ENCODE measurements around the gene GNB1L. TPM values are rescaled to one million over a fixed set of nuclear protein-coding genes. Genes with fewer than 3 reads are reported as not detected.

Gene GNB1L
- total and polyA plus RNA-seq, 9 of the 15 experiments (the other 6 are each of a cell fraction or from before 2014, with no cell fraction given) = 0.56 to 50.5 (median 10.2) TPM

GRCh38 chr22:19797086-19798002 is 57.3 kb downstream of the GNB1L start (continued):
- TF ChIP-seq ZBTB1 (CRISPR knock-in tag; IDR thresholded peaks at IDR 0.05; ENCODE audit: borderline replicate concordance, low read depth) = no peak
- TF ChIP-seq SIN3A (IDR thresholded peaks at IDR 0.05; ENCODE audit: borderline replicate concordance in 2 of 2, control insufficient read depth in 1 of 2, low read depth in 2 of 2, low read length in 2 of 2) = 0 out of 4 replicates have a peak, but pooled peaks of 1 of the 2 experiments have one; percentile 10
- TF ChIP-seq ZBTB7A (IDR thresholded peaks at IDR 0.05; ENCODE audit: borderline replicate concordance, control insufficient read depth, low read depth, low read length) = no peak
- no peak for TF ChIP-seq TGIF2 (CRISPR knock-in tag; IDR thresholded peaks at IDR 0.05)
- TF ChIP-seq EGR1 (conservative IDR thresholded peaks at IDR 0.05) = peak; percentile 16; the same call in 1 of the 2 replicates
- 0 out of 2 replicates have a peak, but pooled peaks have one; percentile 19 for TF ChIP-seq SUPT5H (IDR thresholded peaks at IDR 0.05)

- CTCF ChIA-PET (ENCODE audit: low intra/inter-chr PET ratio) = no interaction called here
- TF ChIP-seq ZNF586 (CRISPR knock-in tag; conservative IDR thresholded peaks at IDR 0.05) = no peak
- no peak for TF ChIP-seq ZNF224 (CRISPR knock-in tag; IDR thresholded peaks at IDR 0.05)
- peak; percentile 56; the same call in 1 of the 2 replicates for TF ChIP-seq MAX (CRISPR knock-in tag; IDR thresholded peaks at IDR 0.05)
- TF ChIP-seq USF1 (CRISPR knock-in tag; IDR thresholded peaks at IDR 0.05) = peak; percentile 45
- TF ChIP-seq ZFPM2 (CRISPR knock-in tag; IDR thresholded peaks at IDR 0.05) = no peak
- peak; percentile 49; the same call in 1 of the 2 replicates for TF ChIP-seq ARID4B (CRISPR knock-in tag; IDR thresholded peaks at IDR 0.05)
- TF ChIP-seq JUN (IDR thresholded peaks at IDR 0.05; ENCODE audit: borderline replicate concordance, low read depth, low read length) = no peak
- TF ChIP-seq JUN (CRISPR knock-in tag; IDR thresholded peaks at IDR 0.05; ENCODE audit: borderline replicate concordance) = peak; percentile 65; the same call in 1 of the 2 replicates
Observed at GRCh38 chr22:19796160-19796559, 58.5 kb downstream of the GNB1L start.

More at GRCh38 chr22:19796160-19796559, 58.5 kb downstream of the GNB1L start:
- FAIRE-seq (no peak), DNase-seq (ENCODE audit: extremely low read depth in 1 of 4, low spot score in 3 of 4) (no peak), ATAC-seq (no peak)
- in situ Hi-C loops (cut with MboI) (no loop called here), intact Hi-C loops (cut with micrococcal nuclease) (no loop called here)
- no peaks in the 10 kb centered on the region for H3K27me3 ChIP-seq (ENCODE audit: control insufficient read depth in 2 of 2, insufficient read depth in 2 of 2, low read length in 2 of 2)
- H3K27ac ChIP-seq (ENCODE audit: extremely low read depth, low read depth, low read length) = no peak overlapping the region
- no peak overlapping the region for H3K4me3 ChIP-seq
- H3K36me3 ChIP-seq (ENCODE audit: control insufficient read depth, insufficient read depth, low read length) = no peaks in the 10 kb centered on the region
- peak overlapping the region in 1 of 2 experiments; percentile 20; a peak in 2 of 4 replicates for H3K9ac ChIP-seq (ENCODE audit: insufficient read depth in 1 of 2, low read depth in 2 of 2, low read length in 2 of 2)
- POLR2A ChIA-PET = interaction anchor here (0.6 to 6.8 kb wide), 5 partner anchors 8 to 72 kb away, joined by 3 to 43 read pairs (median 5); no protein-coding TSS in a partner anchor
- no peak overlapping the region for H2AFZ ChIP-seq (ENCODE audit: low read depth, low read length)
- WGBS (ENCODE audit: insufficient coverage, low coverage, missing lambda C conversion rate) = 56% methylated on average over 7 of the region's 7 CpGs
- peaks cover 0 to 35% of the 10 kb centered on the region in 2 experiments; a peak in 1 of 5 replicates for H3K4me1 ChIP-seq (replicated peaks in 1 of 2; ENCODE audit: control insufficient read depth in 2 of 2, insufficient read depth in 2 of 2, low read length in 2 of 2)
- 0 out of 2 replicates have a peak, but pooled peaks cover 4% of the 10 kb centered on the region for H4K20me1 ChIP-seq (replicated peaks; ENCODE audit: control insufficient read depth, insufficient read depth, low read length)
- H3K9me1 ChIP-seq (ENCODE audit: control insufficient read depth, insufficient read depth, low read length) = no peaks in the 10 kb centered on the region
- BruUV-seq (replicated peaks) = no TSS peak
- H3K4me2 ChIP-seq (ENCODE audit: insufficient read depth, low read length) = no peak overlapping the region
- no peaks in the 10 kb centered on the region for H3K79me2 ChIP-seq (ENCODE audit: control insufficient read depth, insufficient read depth, low read length)
- peaks cover 2% of the 10 kb centered on the region; the same call in 1 of the 2 replicates for H3K9me3 ChIP-seq (replicated peaks; ENCODE audit: control insufficient read depth, insufficient read depth, low read depth, low read length)
